K562 (cell line): ENCODE measurements around the gene SCAANT1. TPM values are rescaled to one million over a fixed set of nuclear protein-coding genes. Genes with fewer than 3 reads are reported as not detected.

Source experiments
- ATAC-seq: fragments of 200-7000 bp; cut with Tn5 transposase; 3 replicates; pipeline ENCODE4 v1.9.1; 2020; ENCODE audit warnings: moderate library complexity
- BruUV-seq: library from RNA; stranded (reverse); fragments of 400-500 nt; replicated peaks from 2 replicates; lab custom pipeline; 2021; lab: Mats Ljungman, UMichigan
- CTCF ChIA-PET: fragments of 300-600 bp; formaldehyde crosslinking; extraction: SDS; loops from one replicate; lab custom pipeline; 2021; ENCODE audit warnings: low intra/inter-chr PET ratio; lab: Yijun Ruan, JAX
- POLR2A ChIA-PET: fragments of 300-600, 350-650 bp; sonication (Branson Sonifier 250); formaldehyde crosslinking; extraction: SDS; loops from one replicate; lab custom pipeline; 2021; ENCODE audit warnings: antibody characterized with exemption, inconsistent platforms; lab: Yijun Ruan, JAX
- DNase-seq, 4 experiments: peaks; one replicate each; pipeline versions ENCODE4 v3.0.0 to v3.0.0-alpha.2; 2011 to 2018; ENCODE audit warnings: low spot score in 3 of 4, mixed read lengths in 3 of 4; ENCODE audit errors: extremely low read depth in 1 of 4
- FAIRE-seq: peaks from 2 replicates; lab custom pipeline; 2011; peaks lifted over from hg19 to GRCh38; lab: Jason Lieb, UNC
- H2AFZ ChIP-seq: 2 replicates; pipeline ENCODE4 v1.6.0; 2011; ENCODE audit warnings: low read depth, low read length, control low read depth, inconsistent platforms
- H3K27ac ChIP-seq: fragments of 200-600 bp; 3 replicates; pipeline ENCODE4 v1.8.0; 2011; ENCODE audit warnings: low read depth, mild to moderate bottlenecking, control low read depth, inconsistent platforms, low read length, moderate library complexity, mixed read lengths; ENCODE audit errors: extremely low read depth
- H3K27me3 ChIP-seq, 2 experiments: fragments of 300-600 bp in 1 of 2; 2 replicates in 1 of 2; 3 replicates in 1 of 2; pipeline versions ENCODE4 v1.6.0 to v1.8.0; 2011; ENCODE audit warnings: inconsistent platforms in 2 of 2, low read length in 2 of 2, mild to moderate bottlenecking in 1 of 2, mixed read lengths in 1 of 2, moderate library complexity in 1 of 2; ENCODE audit not compliant: control insufficient read depth in 2 of 2, insufficient read depth in 2 of 2
- H3K36me3 ChIP-seq: fragments of 300-600 bp; 3 replicates; pipeline ENCODE4 v1.8.0; 2011; ENCODE audit warnings: mild to moderate bottlenecking, low read length, inconsistent platforms; ENCODE audit not compliant: control insufficient read depth, insufficient read depth
- H3K4me1 ChIP-seq, 2 experiments: fragments of 200-600 bp in 1 of 2; replicated peaks in 1 of 2; 2 replicates in 1 of 2; 3 replicates in 1 of 2; pipeline versions ENCODE4 v1.5.1 to v1.8.0; 2011; ENCODE audit warnings: inconsistent platforms in 2 of 2, low read length in 2 of 2, mild to moderate bottlenecking in 1 of 2, mixed read lengths in 1 of 2, moderate library complexity in 1 of 2; ENCODE audit not compliant: control insufficient read depth in 2 of 2, insufficient read depth in 2 of 2
- H3K4me2 ChIP-seq: 2 replicates; pipeline ENCODE4 v1.6.1; 2011; ENCODE audit warnings: low read length, control low read depth, inconsistent platforms, mixed read lengths; ENCODE audit not compliant: insufficient read depth
- H3K4me3 ChIP-seq: fragments of 200-600 bp; sonication (generic), shearing (Covaris generic); 2 replicates; pipeline ENCODE4 v1.5.1; 2016; ENCODE audit warnings: control low read depth, inconsistent platforms
- H3K79me2 ChIP-seq: fragments of 200-600 bp; 3 replicates; pipeline ENCODE4 v1.8.0; 2011; ENCODE audit warnings: low read length, inconsistent platforms; ENCODE audit not compliant: control insufficient read depth, insufficient read depth
- H3K9ac ChIP-seq, 2 experiments: 2 replicates each; pipeline versions ENCODE4 v1.6.0 to v1.6.1; 2011; ENCODE audit warnings: low read depth in 2 of 2, low read length in 2 of 2, control low read depth in 1 of 2, inconsistent platforms in 1 of 2, mild to moderate bottlenecking in 1 of 2, mixed read lengths in 1 of 2; ENCODE audit not compliant: insufficient read depth in 1 of 2
- H3K9me1 ChIP-seq: one replicate; pipeline ENCODE4 v1.6.0; 2011; ENCODE audit warnings: inconsistent platforms, mild to moderate bottlenecking, low read length, moderate library complexity; ENCODE audit not compliant: control insufficient read depth, insufficient read depth
- H3K9me3 ChIP-seq: replicated peaks from 2 replicates; pipeline ENCODE4 v1.5.1; 2011; ENCODE audit warnings: low read depth, low read length, inconsistent platforms; ENCODE audit not compliant: control insufficient read depth, insufficient read depth
- H4K20me1 ChIP-seq: replicated peaks from 2 replicates; pipeline ENCODE4 v1.6.1; 2011; ENCODE audit warnings: low read length, inconsistent platforms, mixed read lengths; ENCODE audit not compliant: control insufficient read depth, insufficient read depth
- C11orf30 ChIP-seq: fragments of 450-650 bp; IDR thresholded peaks from 2 replicates; pipeline ENCODE4 v1.6.1; 2016; ENCODE audit warnings: low read depth, mild to moderate bottlenecking
- WGBS: fragments of 100-300 bp; shearing (Covaris generic); methylation state at CpG from one replicate; pipeline ENCODE4 v1.1.6; 2016; ENCODE audit warnings: low coverage, mixed read lengths; ENCODE audit not compliant: insufficient coverage; ENCODE audit errors: missing lambda C conversion rate; 5-methylcytosine and 5-hydroxymethylcytosine counted together
- in situ Hi-C: fragments of 300-500 bp; cut with MboI; formaldehyde crosslinking; loops from 4 replicates; pipeline ENCODE4 v1.15.0; 2018; ENCODE audit warnings: inconsistent platforms, mixed read lengths
- intact Hi-C: fragments of 100-400 bp; cut with micrococcal nuclease; formaldehyde crosslinking; loops from 2 replicates; pipeline ENCODE4 v1.14.2; 2022
- polyA plus RNA-seq, 8 experiments: library from polyadenylated mRNA; depleted of rRNA in 4 of 8; stranded (reverse) in 5 of 8; unstranded in 3 of 8; fragments of >200 nt; fragmentation: Nextera tagmentation in 2 of 8; fragmentation: Illumina TruSeq in 1 of 8; extraction: Ambion mirVana in 2 of 8; extraction: Trizol in 1 of 8; gene quantifications; 2 replicates each; pipeline versions ENCODE4 v1.2.1 to v1.2.3, GENCODE V29; 2011 to 2014; ENCODE audit warnings: inconsistent platforms in 1 of 8, missing spikeins in 1 of 8
- total RNA-seq, 7 experiments: library from RNA; depleted of rRNA in 6 of 7; stranded (reverse); fragments of >200 nt in 6 of 7; fragmentation: Illumina TruSeq in 2 of 7; extraction: Trizol in 2 of 7; gene quantifications; 2 replicates each; pipeline versions ENCODE4 v1.2.1 to v1.2.3, GENCODE V29; 2011 to 2021; ENCODE audit warnings: low replicate concordance in 1 of 7
- TF ChIP-seq, protein P1 (sequence below), 3 experiments: fragments of 200-800 bp in 1 of 3; fragments of 250-450 bp in 1 of 3; fragments of 450-650 bp in 1 of 3; sonication (Bioruptor Pico) in 1 of 3; sonication (Bioruptor generic) in 1 of 3; formaldehyde crosslinking in 1 of 3; IDR thresholded peaks; 2 replicates each; pipeline versions ENCODE4 v1.6.1 to v1.8.0; 2016 to 2022; ENCODE audit warnings: mild to moderate bottlenecking in 2 of 3, missing genetic modification characterization in 2 of 3, missing compliant biosample characterization in 1 of 3, moderate library complexity in 1 of 3

The SCAANT1 gene
- total and polyA plus RNA-seq, 9 of the 15 experiments (the other 6 are each of a cell fraction or from before 2014, with no cell fraction given) = not detected

- no peak for DNase-seq
- Histone ChIP-seq H3K4me2 (no peak overlapping the region), H3K4me3 (no peak overlapping the region), H3K9me1 (no peaks in the 10 kb centered on the region), H3K9me3 (no peaks in the 10 kb centered on the region), H3K27ac (no peak overlapping the region), H2AFZ (no peak overlapping the region), H3K79me2 (peaks cover 12% of the 10 kb centered on the region), H3K36me3 (peaks cover 6% of the 10 kb centered on the region; the same call in 1 of the 3 replicates), H3K9ac (no peak overlapping the region), H3K27me3 (no peaks in the 10 kb centered on the region), H4K20me1 (no peaks in the 10 kb centered on the region), H3K4me1 (peaks cover 0 to 11% of the 10 kb centered on the region in 2 experiments; a peak in 3 of 5 replicates)
- FAIRE-seq = no peak
- in situ Hi-C loops (no loop called here), intact Hi-C loops (no loop called here)
- no TSS peak for BruUV-seq
- 72% methylated on average over 2 of the region's 4 CpGs for WGBS
- CTCF ChIA-PET = no interaction called here
- TF ChIP-seq, protein P1, sequence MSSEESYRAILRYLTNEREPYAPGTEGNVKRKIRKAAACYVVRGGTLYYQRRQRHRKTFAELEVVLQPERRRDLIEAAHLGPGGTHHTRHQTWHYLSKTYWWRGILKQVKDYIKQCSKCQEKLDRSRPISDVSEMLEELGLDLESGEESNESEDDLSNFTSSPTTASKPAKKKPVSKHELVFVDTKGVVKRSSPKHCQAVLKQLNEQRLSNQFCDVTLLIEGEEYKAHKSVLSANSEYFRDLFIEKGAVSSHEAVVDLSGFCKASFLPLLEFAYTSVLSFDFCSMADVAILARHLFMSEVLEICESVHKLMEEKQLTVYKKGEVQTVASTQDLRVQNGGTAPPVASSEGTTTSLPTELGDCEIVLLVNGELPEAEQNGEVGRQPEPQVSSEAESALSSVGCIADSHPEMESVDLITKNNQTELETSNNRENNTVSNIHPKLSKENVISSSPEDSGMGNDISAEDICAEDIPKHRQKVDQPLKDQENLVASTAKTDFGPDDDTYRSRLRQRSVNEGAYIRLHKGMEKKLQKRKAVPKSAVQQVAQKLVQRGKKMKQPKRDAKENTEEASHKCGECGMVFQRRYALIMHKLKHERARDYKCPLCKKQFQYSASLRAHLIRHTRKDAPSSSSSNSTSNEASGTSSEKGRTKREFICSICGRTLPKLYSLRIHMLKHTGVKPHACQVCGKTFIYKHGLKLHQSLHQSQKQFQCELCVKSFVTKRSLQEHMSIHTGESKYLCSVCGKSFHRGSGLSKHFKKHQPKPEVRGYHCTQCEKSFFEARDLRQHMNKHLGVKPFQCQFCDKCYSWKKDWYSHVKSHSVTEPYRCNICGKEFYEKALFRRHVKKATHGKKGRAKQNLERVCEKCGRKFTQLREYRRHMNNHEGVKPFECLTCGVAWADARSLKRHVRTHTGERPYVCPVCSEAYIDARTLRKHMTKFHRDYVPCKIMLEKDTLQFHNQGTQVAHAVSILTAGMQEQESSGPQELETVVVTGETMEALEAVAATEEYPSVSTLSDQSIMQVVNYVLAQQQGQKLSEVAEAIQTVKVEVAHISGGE (CRISPR knock-in tag; IDR thresholded peaks at IDR 0.05) = peak in 1 of 3 experiments; percentile 29; a peak in 1 of 6 replicates
- no peak for TF ChIP-seq C11orf30
- POLR2A ChIA-PET = no interaction called here
- no peak for ATAC-seq
Measured at GRCh38 chr3:63905731-63906620, 6.2 kb downstream of the SCAANT1 start.
